IMR-90 (cell line): ENCODE measurements around the gene BCL11B. TPM values are rescaled to one million over a fixed set of nuclear protein-coding genes. Genes with fewer than 3 reads are reported as not detected.

Experiments
- ATAC-seq: fragments of 200-7000 bp; cut with Tn5 transposase; 2 replicates; pipeline ENCODE4 v1.9.1; 2020; ENCODE audit warnings: low read depth, mild to moderate bottlenecking, moderate library complexity
- BruUV-seq: library from RNA; stranded (reverse); fragments of 400-500 nt; replicated peaks from 2 replicates; lab custom pipeline; 2021; lab: Mats Ljungman, UMichigan
- CTCF ChIA-PET: fragments of 300-600 bp; formaldehyde crosslinking; extraction: SDS; loops from one replicate; lab custom pipeline; 2021; ENCODE audit warnings: antibody characterized with exemption; lab: Yijun Ruan, JAX
- POLR2A ChIA-PET: fragments of 300-600 bp; sonication (Branson Sonifier 250); formaldehyde crosslinking; loops from one replicate; lab custom pipeline; 2022; ENCODE audit warnings: antibody characterized with exemption; ENCODE audit not compliant: unreplicated experiment; lab: Charles Lee
- DNase-seq: peaks from one replicate; pipeline ENCODE4 v3.0.0; 2013
- H2AFZ ChIP-seq: replicated peaks from 2 replicates; pipeline ENCODE3; 2013; ENCODE audit warnings: low read length, mild to moderate bottlenecking; ENCODE audit not compliant: poor library complexity
- H2AK5ac ChIP-seq: 2 replicates; pipeline ENCODE4 v1.6.1; 2013; ENCODE audit warnings: low read depth, low read length, inconsistent platforms
- H2AK9ac ChIP-seq: replicated peaks from 2 replicates; pipeline ENCODE3; 2013; ENCODE audit warnings: mild to moderate bottlenecking, low read depth, low read length, moderate library complexity; ENCODE audit not compliant: poor library complexity
- H2BK120ac ChIP-seq: 2 replicates; pipeline ENCODE4 v1.6.1; 2013; ENCODE audit warnings: low read depth, low read length, inconsistent platforms
- H2BK15ac ChIP-seq: 3 replicates; pipeline ENCODE4 v1.6.1; 2013; ENCODE audit warnings: low read depth, low read length, inconsistent platforms
- H2BK20ac ChIP-seq: 2 replicates; pipeline ENCODE4 v1.6.1; 2013; ENCODE audit warnings: low read depth, mild to moderate bottlenecking, inconsistent platforms, low read length, moderate library complexity
- H2BK5ac ChIP-seq: 2 replicates; pipeline ENCODE4 v1.6.1; 2013; ENCODE audit warnings: mild to moderate bottlenecking, low read depth, low read length, inconsistent platforms; ENCODE audit not compliant: poor library complexity, severe bottlenecking
- H3K14ac ChIP-seq: replicated peaks from 2 replicates; pipeline ENCODE4 v1.6.1; 2013; ENCODE audit warnings: low read depth, low read length, inconsistent platforms
- H3K18ac ChIP-seq: 2 replicates; pipeline ENCODE4 v1.6.1; 2013; ENCODE audit warnings: low read depth, low read length, control low read depth
- H3K23ac ChIP-seq: 2 replicates; pipeline ENCODE4 v1.6.1; 2013; ENCODE audit warnings: low read depth, low read length, inconsistent platforms
- H3K27ac ChIP-seq: 2 replicates; pipeline ENCODE4 v1.5.1; 2013; ENCODE audit warnings: mild to moderate bottlenecking, control low read depth, low read length; ENCODE audit not compliant: insufficient read depth
- H3K27me3 ChIP-seq: 2 replicates; pipeline ENCODE4 v1.6.1; 2013; ENCODE audit warnings: low read length; ENCODE audit not compliant: control insufficient read depth, insufficient read depth
- H3K36me3 ChIP-seq: 2 replicates; pipeline ENCODE4 v1.6.1; 2013; ENCODE audit warnings: low read length, mixed read lengths; ENCODE audit not compliant: control insufficient read depth, insufficient read depth
- H3K4ac ChIP-seq: 2 replicates; pipeline ENCODE4 v1.6.1; 2013; ENCODE audit warnings: low read depth, low read length, inconsistent platforms
- H3K4me1 ChIP-seq: 2 replicates; pipeline ENCODE4 v1.6.1; 2013; ENCODE audit warnings: low read length, mixed read lengths; ENCODE audit not compliant: control insufficient read depth, insufficient read depth
- H3K4me2 ChIP-seq: 2 replicates; pipeline ENCODE4 v1.6.1; 2013; ENCODE audit warnings: low read depth, mild to moderate bottlenecking, control low read depth, low read length, moderate library complexity
- H3K4me3 ChIP-seq: 2 replicates; pipeline ENCODE4 v1.5.1; 2013; ENCODE audit warnings: low read depth, mild to moderate bottlenecking, control low read depth, low read length, moderate library complexity; ENCODE audit not compliant: insufficient read depth
- H3K56ac ChIP-seq: 2 replicates; pipeline ENCODE4 v1.6.1; 2013; ENCODE audit warnings: low read length, inconsistent platforms; ENCODE audit not compliant: insufficient read depth; ENCODE audit errors: extremely low read depth
- H3K79me1 ChIP-seq, 2 experiments: 2 replicates each; pipeline ENCODE4 v1.6.1; 2013; ENCODE audit warnings: low read length in 2 of 2, inconsistent platforms in 1 of 2, low read depth in 1 of 2
- H3K9ac ChIP-seq: 2 replicates; pipeline ENCODE4 v1.6.1; 2013; ENCODE audit warnings: low read depth, low read length, control low read depth
- H3K9me1 ChIP-seq: 2 replicates; pipeline ENCODE4 v1.6.1; 2013; ENCODE audit warnings: low read length, inconsistent platforms; ENCODE audit not compliant: insufficient read depth
- H3K9me3 ChIP-seq: 2 replicates; pipeline ENCODE4 v1.6.1; 2013; ENCODE audit warnings: low read length; ENCODE audit not compliant: control insufficient read depth, insufficient read depth
- H4K20me1 ChIP-seq: 2 replicates; pipeline ENCODE4 v1.6.1; 2013; ENCODE audit warnings: low read length, inconsistent platforms; ENCODE audit not compliant: insufficient read depth
- H4K5ac ChIP-seq: 2 replicates; pipeline ENCODE4 v1.6.1; 2013; ENCODE audit warnings: mild to moderate bottlenecking, low read depth, low read length, control low read depth
- H4K8ac ChIP-seq, 2 experiments: 2 replicates each; pipeline ENCODE4 v1.6.1; 2013; ENCODE audit warnings: low read depth in 2 of 2, low read length in 2 of 2, control low read depth in 1 of 2, inconsistent platforms in 1 of 2
- H4K91ac ChIP-seq: 2 replicates; pipeline ENCODE4 v1.6.1; 2013; ENCODE audit warnings: low read depth, low read length, inconsistent platforms; ENCODE audit not compliant: insufficient read depth
- BHLHE40 ChIP-seq: fragments of 150-350 bp; IDR thresholded peaks from 2 replicates; pipeline ENCODE4 v1.6.1; 2016; ENCODE audit warnings: mild to moderate bottlenecking, low read depth, low read length
- CEBPB ChIP-seq: IDR thresholded peaks from 2 replicates; pipeline ENCODE4 v1.6.1; 2012; ENCODE audit warnings: low read depth, low read length, improper control_type of control experiment
- CHD1 ChIP-seq: IDR thresholded peaks from 2 replicates; pipeline ENCODE4 v1.6.1; 2012; ENCODE audit warnings: low read depth, low read length, improper control_type of control experiment
- CTCF ChIP-seq: conservative IDR thresholded peaks from 2 replicates; pipeline ENCODE4 v1.5.1; 2012; ENCODE audit warnings: mild to moderate bottlenecking, low read depth, low read length, improper control_type of control experiment
- ELK1 ChIP-seq: fragments of 150-350 bp; IDR thresholded peaks from 2 replicates; pipeline ENCODE4 v1.6.1; 2016; ENCODE audit warnings: low read depth, mild to moderate bottlenecking, low read length, moderate library complexity, borderline replicate concordance
- FOS ChIP-seq: fragments of 150-350 bp; IDR thresholded peaks from 2 replicates; pipeline ENCODE4 v1.6.1; 2016; ENCODE audit warnings: low read depth, low read length
- MAFK ChIP-seq: IDR thresholded peaks from 2 replicates; pipeline ENCODE4 v1.6.1; 2012; ENCODE audit warnings: low read depth, low read length, improper control_type of control experiment
- MAZ ChIP-seq: IDR thresholded peaks from 2 replicates; pipeline ENCODE4 v1.6.1; 2012; ENCODE audit warnings: low read depth, mild to moderate bottlenecking, low read length, improper control_type of control experiment, moderate library complexity, borderline replicate concordance
- MXI1 ChIP-seq: IDR thresholded peaks from 2 replicates; pipeline ENCODE4 v1.6.1; 2012; ENCODE audit warnings: low read depth, mild to moderate bottlenecking, low read length, moderate library complexity, borderline replicate concordance
- NFE2L2 ChIP-seq: fragments of 150-350 bp; IDR thresholded peaks from 2 replicates; pipeline ENCODE4 v1.6.1; 2016; ENCODE audit warnings: low read depth, mild to moderate bottlenecking, low read length
- POLR2A ChIP-seq: IDR thresholded peaks from 2 replicates; pipeline ENCODE4 v1.6.1; 2012; ENCODE audit warnings: mild to moderate bottlenecking, low read depth, low read length
- RAD21 ChIP-seq: IDR thresholded peaks from 2 replicates; pipeline ENCODE4 v1.6.1; 2012; ENCODE audit warnings: low read length, improper control_type of control experiment
- RCOR1 ChIP-seq: IDR thresholded peaks from 2 replicates; pipeline ENCODE4 v1.6.1; 2012; ENCODE audit warnings: mild to moderate bottlenecking, low read length, improper control_type of control experiment; ENCODE audit not compliant: insufficient replicate concordance
- RFX5 ChIP-seq: IDR thresholded peaks from 2 replicates; pipeline ENCODE4 v1.8.0; 2012; ENCODE audit warnings: low read depth, mild to moderate bottlenecking, low read length, moderate library complexity
- SMC3 ChIP-seq: fragments of 150-350 bp; IDR thresholded peaks from 2 replicates; pipeline ENCODE4 v1.6.1; 2016; ENCODE audit warnings: low read depth, mild to moderate bottlenecking, antibody characterized with exemption, low read length, moderate library complexity
- WGBS, 2 experiments: methylation state at CpG; one replicate each; pipeline versions ENCODE4 v1.1.5 to v1.1.7; 2013; ENCODE audit warnings: missing lambda C conversion rate in 2 of 2; ENCODE audit not compliant: insufficient read length in 1 of 2; ENCODE audit errors: extremely low coverage in 2 of 2; 5-methylcytosine and 5-hydroxymethylcytosine counted together
- dilution Hi-C: fragments of 300-500 bp; cut with HindIII; formaldehyde crosslinking; loops from one replicate; pipeline ENCODE4 v1.14.3; 2018; ENCODE audit warnings: low sequenced_read_pairs; ENCODE audit not compliant: unreplicated experiment
- in situ Hi-C: fragments of 300-500 bp; cut with MboI; formaldehyde crosslinking; loops from 3 replicates; pipeline ENCODE4 v1.14.3; 2019; ENCODE audit warnings: low sequenced_read_pairs, inconsistent platforms, mixed read lengths
- intact Hi-C: fragments of 100-400 bp; cut with micrococcal nuclease; formaldehyde crosslinking; loops from 2 replicates; pipeline ENCODE4 v1.10.0; 2022
- polyA plus RNA-seq, 3 experiments: library from polyadenylated mRNA; depleted of rRNA; stranded (reverse); fragments of >200 nt; gene quantifications; 2 replicates each; pipeline ENCODE4 v1.2.3, GENCODE V29; 2012; ENCODE audit warnings: low replicate concordance in 1 of 3
- total RNA-seq: library from RNA; depleted of rRNA; stranded (reverse); fragments of >200 nt; gene quantifications from 2 replicates; pipeline ENCODE4 v1.2.3, GENCODE V29; 2012
- TF ChIP-seq, protein P1 (sequence below): fragments of 150-350 bp; IDR thresholded peaks from 2 replicates; pipeline ENCODE4 v1.6.1; 2017; ENCODE audit warnings: mild to moderate bottlenecking, antibody characterized with exemption, low read length, low read depth

Gene BCL11B
- total and polyA plus RNA-seq, 2 of the 4 experiments (the other 2 are of a cell fraction): under 0.01 TPM; not detected in 1

GRCh38 chr14:99286761-99287160, 14.8 kb upstream of the BCL11B start:
- Histone ChIP-seq H3K79me1 (no peaks in the 10 kb centered on the region), H2BK15ac (no peak overlapping the region), H3K4ac (no peak overlapping the region), H2BK120ac (no peak overlapping the region), H3K27me3 (no peaks in the 10 kb centered on the region; the same call in 1 of the 2 replicates), H3K9me1 (no peaks in the 10 kb centered on the region), H2BK20ac (no peak overlapping the region), H2BK5ac (no peak overlapping the region), H3K56ac (no peak overlapping the region), H4K20me1 (no peaks in the 10 kb centered on the region), H3K9me3 (no peaks in the 10 kb centered on the region), H2AK9ac (no peak overlapping the region), H4K8ac (no peak overlapping the region), H2AFZ (no peak overlapping the region), H3K4me1 (no peaks in the 10 kb centered on the region), H3K36me3 (no peaks in the 10 kb centered on the region), H3K27ac (no peak overlapping the region), H3K18ac (no peak overlapping the region), H3K14ac (no peak overlapping the region), H3K4me3 (no peak overlapping the region), H3K4me2 (no peak overlapping the region), H2AK5ac (no peak overlapping the region), H3K23ac (no peak overlapping the region), H4K5ac (no peak overlapping the region), H4K91ac (no peak overlapping the region), H3K9ac (no peak overlapping the region)
- no TSS peak for BruUV-seq
- intact Hi-C loops: no loop called here
- ChIA-PET CTCF (no interaction called here), POLR2A (no interaction called here)
- ATAC-seq (no peak), DNase-seq (no peak)
- TF ChIP-seq CEBPB (no peak), POLR2A (no peak), ELK1 (no peak), RAD21 (no peak), MXI1 (no peak), RCOR1 (no peak), CHD1 (no peak), NFE2L2 (no peak), FOS (no peak), SMC3 (no peak), BHLHE40 (no peak), MAFK (no peak), CTCF (no peak), RFX5 (no peak), MAZ (no peak)
- TF ChIP-seq, protein P1, sequence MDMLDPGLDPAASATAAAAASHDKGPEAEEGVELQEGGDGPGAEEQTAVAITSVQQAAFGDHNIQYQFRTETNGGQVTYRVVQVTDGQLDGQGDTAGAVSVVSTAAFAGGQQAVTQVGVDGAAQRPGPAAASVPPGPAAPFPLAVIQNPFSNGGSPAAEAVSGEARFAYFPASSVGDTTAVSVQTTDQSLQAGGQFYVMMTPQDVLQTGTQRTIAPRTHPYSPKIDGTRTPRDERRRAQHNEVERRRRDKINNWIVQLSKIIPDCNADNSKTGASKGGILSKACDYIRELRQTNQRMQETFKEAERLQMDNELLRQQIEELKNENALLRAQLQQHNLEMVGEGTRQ: no peak
- in situ Hi-C loops: no loop called here
- dilution Hi-C loops: no loop called here
- no CpG with 5 or more reads among the region's 2 CpGs for WGBS, 2 experiments
